Testis (tissue), 2 donors: ENCODE measurements around the gene NUMB.

Source experiments
- CTCF ChIP-seq, 3 experiments: fragments of 450-650 bp in 2 of 3; fragments of 200-600 bp in 1 of 3; sonication (generic) in 1 of 3; IDR thresholded peaks; one replicate each; pipeline ENCODE4 v1.5.1; 2016 to 2019; ENCODE audit warnings: antibody characterized with exemption in 3 of 3, mild to moderate bottlenecking in 2 of 3, moderate library complexity in 1 of 3
- POLR2A ChIP-seq: fragments of 450-650 bp; IDR thresholded peaks from one replicate; pipeline ENCODE4 v1.6.1; 2017; ENCODE audit warnings: antibody characterized with exemption, mild to moderate bottlenecking, moderate library complexity

GRCh38 chr14:73252491-73253322 lies 205.6 kb downstream of the NUMB start:
- TF ChIP-seq CTCF (IDR thresholded peaks at IDR 0.05): no peak
- TF ChIP-seq POLR2A: no peak
